ENCODE measurements around the gene MRPL12. TPM values are rescaled to one million over a fixed set of nuclear protein-coding genes. Genes with fewer than 3 reads are reported as not detected.

The MRPL12 gene
- total RNA-seq, 1 experiment from 2014 or later = 260 TPM

GRCh38 chr17:81691196-81691595, 12.0 kb upstream of the MRPL12 start:
- intact Hi-C loops (cut with micrococcal nuclease) = loop anchor here (10.0 kb wide), 1 partner anchor 136 kb away; the partner anchor contains the start of gene FAAP100
- DNase-seq (ENCODE audit: low read depth, low spot score) (no peak), ATAC-seq (no peak)
- H3K36me3 ChIP-seq (ENCODE audit: control insufficient read depth in 1 of 2, insufficient read depth in 2 of 2, low read length in 2 of 2) = peaks cover 58 to 96% of the 10 kb centered on the region in 2 experiments
- H3K9ac ChIP-seq (ENCODE audit: low read length) = no peak overlapping the region
- H3K79me2 ChIP-seq (ENCODE audit: insufficient read depth, low read length) = peaks cover 80% of the 10 kb centered on the region
- ChIA-PET CTCF (no interaction called here), POLR2A (no interaction called here), RAD21 (ENCODE audit: low non-redundant PET in 1 of 2, low total read pairs in 2 of 2, uncharacterized antibody in 2 of 2, unreplicated experiment in 2 of 2) (no interaction called here)
- no peaks in the 10 kb centered on the region for H4K20me1 ChIP-seq (ENCODE audit: insufficient read depth)
- H3K27me3 ChIP-seq (ENCODE audit: insufficient read depth, low read length) = no peaks in the 10 kb centered on the region
- no peak overlapping the region for H3K27ac ChIP-seq (ENCODE audit: low read depth, low read length)
- TF ChIP-seq POLR2A (IDR thresholded peaks at IDR 0.05; ENCODE audit: borderline replicate concordance, extremely low read depth, insufficient read depth, insufficient read length) (no peak), ELF1 (IDR thresholded peaks at IDR 0.05; ENCODE audit: borderline replicate concordance, low read depth) (no peak), YY1 (IDR thresholded peaks at IDR 0.05; ENCODE audit: extremely low read depth, insufficient replicate concordance, low read depth, low read length) (no peak), EZH2phosphoT487 (IDR thresholded peaks at IDR 0.05; ENCODE audit: borderline replicate concordance) (no peak), SRF (IDR thresholded peaks at IDR 0.05; ENCODE audit: low read depth) (no peak), CBX3 (IDR thresholded peaks at IDR 0.05; ENCODE audit: low read depth) (no peak), CTCF (IDR thresholded peaks at IDR 0.05 in 2 of 3, conservative IDR thresholded peaks at IDR 0.05 in 1 of 3; ENCODE audit: borderline replicate concordance in 1 of 3, insufficient read depth in 1 of 3, low read depth in 2 of 3, low read length in 2 of 3) (no peak), REST (IDR thresholded peaks at IDR 0.05; ENCODE audit: low read depth) (no peak)
- H3K4me2 ChIP-seq (ENCODE audit: low read length) = no peak overlapping the region
- H3K4me1 ChIP-seq (ENCODE audit: control insufficient read depth in 1 of 2, insufficient read depth in 2 of 2, low read length in 2 of 2) = no peaks in the 10 kb centered on the region; a peak in 1 of 4 replicates
- no TSS peak for BruUV-seq (replicated peaks)
- H3K4me3 ChIP-seq (replicated peaks in 1 of 2; ENCODE audit: low read depth in 1 of 2, low read length in 2 of 2) = no peak overlapping the region
- H2AFZ ChIP-seq (ENCODE audit: low read depth, low read length, poor library complexity, severe bottlenecking) = no peak overlapping the region
- H3K9me3 ChIP-seq (ENCODE audit: control insufficient read depth in 1 of 2, insufficient read depth in 1 of 2, low read depth in 1 of 2, low read length in 2 of 2) = no peaks in the 10 kb centered on the region
- H3K9me2 ChIP-seq (ENCODE audit: insufficient read depth) = no peaks in the 10 kb centered on the region

Data from HCT116 (cell line).